Nephron progenitor cell (in vitro differentiated cells): ENCODE results near the gene IGFL2.

Experiments
- DNase-seq: peaks from one replicate; pipeline ENCODE4 v3.0.0; 2021
- H3K27ac Mint-ChIP-seq: 2 replicates; pipeline ENCODE4 v1.8.0; 2021; ENCODE audit warnings: mild to moderate bottlenecking, moderate library complexity, mixed read lengths
- H3K27me3 Mint-ChIP-seq: 2 replicates; pipeline ENCODE4 v1.8.0; 2021; ENCODE audit warnings: mild to moderate bottlenecking, low read depth, mixed read lengths; ENCODE audit not compliant: poor library complexity
- H3K36me3 Mint-ChIP-seq: 2 replicates; pipeline ENCODE4 v1.8.0; 2021; ENCODE audit warnings: low read depth, mixed read lengths
- H3K4me1 Mint-ChIP-seq: 2 replicates; pipeline ENCODE4 v1.8.0; 2021; ENCODE audit warnings: mixed read lengths
- H3K4me3 Mint-ChIP-seq: 2 replicates; pipeline ENCODE4 v1.8.0; 2021; ENCODE audit warnings: mild to moderate bottlenecking, moderate library complexity, mixed read lengths
- H3K9me3 Mint-ChIP-seq: 2 replicates; pipeline ENCODE4 v1.8.0; 2021; ENCODE audit warnings: mild to moderate bottlenecking, moderate library complexity, mixed read lengths
- TF ChIP-seq, protein P1 (sequence below): fragments of 200-600 bp; sonication (generic); IDR thresholded peaks from 2 replicates; pipeline ENCODE4 v1.5.0; 2021; ENCODE audit warnings: antibody characterized with exemption

The IGFL2 gene

GRCh38 chr19:46124638-46125115 is 23.4 kb upstream of the IGFL2 start, which contains the start of gene IGFL3:
TSS of gene IGFL3 (minus strand) at chr19:46124688. CDS start at chr19:46124649, 39 bp downstream.
- Mint-ChIP-seq H3K9me3 (peaks cover 30% of the 10 kb centered on the region), H3K27me3 (peaks cover 38% of the 10 kb centered on the region), H3K27ac (no peak within 1 kb of the TSS), H3K36me3 (peaks cover 4% of the 10 kb centered on the region), H3K4me1 (peaks cover 6% of the 10 kb centered on the region), H3K4me3 (no peak within 1 kb of the TSS)
- TF ChIP-seq, protein P1, sequence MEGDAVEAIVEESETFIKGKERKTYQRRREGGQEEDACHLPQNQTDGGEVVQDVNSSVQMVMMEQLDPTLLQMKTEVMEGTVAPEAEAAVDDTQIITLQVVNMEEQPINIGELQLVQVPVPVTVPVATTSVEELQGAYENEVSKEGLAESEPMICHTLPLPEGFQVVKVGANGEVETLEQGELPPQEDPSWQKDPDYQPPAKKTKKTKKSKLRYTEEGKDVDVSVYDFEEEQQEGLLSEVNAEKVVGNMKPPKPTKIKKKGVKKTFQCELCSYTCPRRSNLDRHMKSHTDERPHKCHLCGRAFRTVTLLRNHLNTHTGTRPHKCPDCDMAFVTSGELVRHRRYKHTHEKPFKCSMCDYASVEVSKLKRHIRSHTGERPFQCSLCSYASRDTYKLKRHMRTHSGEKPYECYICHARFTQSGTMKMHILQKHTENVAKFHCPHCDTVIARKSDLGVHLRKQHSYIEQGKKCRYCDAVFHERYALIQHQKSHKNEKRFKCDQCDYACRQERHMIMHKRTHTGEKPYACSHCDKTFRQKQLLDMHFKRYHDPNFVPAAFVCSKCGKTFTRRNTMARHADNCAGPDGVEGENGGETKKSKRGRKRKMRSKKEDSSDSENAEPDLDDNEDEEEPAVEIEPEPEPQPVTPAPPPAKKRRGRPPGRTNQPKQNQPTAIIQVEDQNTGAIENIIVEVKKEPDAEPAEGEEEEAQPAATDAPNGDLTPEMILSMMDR, result no peak
- DNase-seq, result no peak

DNA sequence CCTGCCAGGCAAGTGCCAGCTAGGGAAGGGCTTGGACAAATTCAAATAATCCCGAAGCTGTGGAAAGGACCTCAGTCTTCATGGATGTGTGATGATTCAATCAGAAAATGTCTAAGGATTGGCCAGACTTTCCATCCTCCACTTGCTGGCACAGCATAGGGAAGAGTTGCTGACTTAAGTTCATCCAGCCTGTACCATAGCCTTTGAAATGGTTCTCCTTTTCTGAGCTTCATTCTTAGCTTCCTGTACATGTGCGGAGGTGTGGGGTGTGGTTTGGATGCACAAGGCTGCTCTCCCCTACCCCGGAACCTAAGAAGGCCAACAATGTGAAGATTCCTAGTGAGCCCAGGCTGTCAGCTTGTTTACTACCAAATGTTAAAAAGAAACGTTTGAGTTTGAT is 22.6 kb upstream of the IGFL2 start:
- Mint-ChIP-seq H3K27ac (no peak overlapping the region), H3K27me3 (peaks cover 42% of the 10 kb centered on the region), H3K9me3 (peaks cover 27% of the 10 kb centered on the region), H3K36me3 (no peaks in the 10 kb centered on the region), H3K4me3 (no peak overlapping the region), H3K4me1 (peaks cover 6% of the 10 kb centered on the region)
- no peak for DNase-seq
- TF ChIP-seq, protein P1, result no peak

DNA sequence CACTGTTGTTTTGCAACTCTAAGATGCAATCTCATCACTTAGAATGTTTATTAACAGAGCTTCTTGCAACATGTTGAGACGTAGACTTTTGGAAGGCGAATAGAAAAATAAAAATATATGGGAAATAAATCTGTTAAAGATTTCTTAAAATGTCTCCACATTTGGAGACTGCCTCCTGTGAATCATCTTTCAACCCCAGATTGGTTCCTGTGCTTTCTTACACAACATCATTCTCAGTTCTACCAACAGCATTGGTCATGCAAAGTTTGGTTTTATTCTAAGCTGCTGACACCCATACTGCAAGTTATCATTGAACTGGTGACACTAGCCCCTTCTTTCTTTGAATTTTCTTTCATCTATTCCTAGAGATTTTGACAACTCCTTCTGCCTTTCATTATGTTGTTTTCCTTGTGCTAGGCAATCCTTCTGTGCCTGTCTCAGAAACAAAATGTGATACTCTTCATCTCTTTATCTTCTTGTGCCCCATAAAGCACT is 21.9 kb upstream of the IGFL2 start:
- Mint-ChIP-seq H3K27ac (no peak overlapping the region), H3K9me3 (peaks cover 27% of the 10 kb centered on the region), H3K4me1 (peaks cover 5% of the 10 kb centered on the region), H3K27me3 (peaks cover 42% of the 10 kb centered on the region), H3K36me3 (no peaks in the 10 kb centered on the region), H3K4me3 (no peak overlapping the region)
- DNase-seq, result no peak
- TF ChIP-seq, protein P1, result no peak

- no peak for DNase-seq
- H3K27me3 Mint-ChIP-seq, result peaks cover 27% of the 10 kb centered on the region
- H3K27ac Mint-ChIP-seq, result peak overlapping the region; percentile 99
- no peak overlapping the region for H3K4me3 Mint-ChIP-seq
- H3K36me3 Mint-ChIP-seq, result peaks cover 11% of the 10 kb centered on the region
- H3K4me1 Mint-ChIP-seq, result peaks cover 28% of the 10 kb centered on the region
- H3K9me3 Mint-ChIP-seq, result peaks cover 51% of the 10 kb centered on the region
- TF ChIP-seq, protein P1, result no peak
Observed at GRCh38 chr19:46131485-46132143, 16.4 kb upstream of the IGFL2 start.

GRCh38 chr19:46132508-46133100 is 15.4 kb upstream of the IGFL2 start:
- peaks cover 22% of the 10 kb centered on the region for H3K27me3 Mint-ChIP-seq
- peaks cover 28% of the 10 kb centered on the region for H3K4me1 Mint-ChIP-seq
- DNase-seq, result no peak
- TF ChIP-seq, protein P1, result no peak
- H3K4me3 Mint-ChIP-seq, result peak overlapping the region; percentile 71
- peaks cover 11% of the 10 kb centered on the region for H3K36me3 Mint-ChIP-seq
- peaks cover 51% of the 10 kb centered on the region for H3K9me3 Mint-ChIP-seq
- peak overlapping the region; percentile 99 for H3K27ac Mint-ChIP-seq
